HG02943 (cell line): ENCODE results near the gene RIN3.

Source experiments
- ATAC-seq: cut with Tn5 transposase; IDR thresholded peaks from one replicate; pipeline ENCODE4 v1.9.1; 2021; ENCODE audit warnings: mild to moderate bottlenecking, low read depth, moderate library complexity; ENCODE audit not compliant: unreplicated experiment

The RIN3 gene

DNA sequence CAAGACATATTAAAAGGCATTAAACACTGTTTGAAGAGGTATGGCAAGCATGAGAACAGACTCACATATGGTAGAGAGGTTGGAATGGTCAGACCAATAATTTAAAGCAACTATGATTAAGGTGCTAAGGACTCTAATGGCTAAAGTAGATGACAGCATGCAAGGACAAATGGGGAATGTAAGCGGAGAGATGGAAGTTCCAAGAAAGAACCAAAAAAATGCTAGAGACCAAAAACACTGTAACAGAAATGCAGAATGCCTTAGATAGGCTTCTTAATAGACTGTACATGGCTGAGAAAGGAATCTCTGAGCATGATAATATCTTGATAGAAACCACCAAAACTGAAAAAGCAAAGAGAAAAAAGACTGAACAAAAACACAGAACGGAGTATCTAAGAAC is 77.4 kb downstream of the RIN3 start:
- no peak for ATAC-seq

DNA sequence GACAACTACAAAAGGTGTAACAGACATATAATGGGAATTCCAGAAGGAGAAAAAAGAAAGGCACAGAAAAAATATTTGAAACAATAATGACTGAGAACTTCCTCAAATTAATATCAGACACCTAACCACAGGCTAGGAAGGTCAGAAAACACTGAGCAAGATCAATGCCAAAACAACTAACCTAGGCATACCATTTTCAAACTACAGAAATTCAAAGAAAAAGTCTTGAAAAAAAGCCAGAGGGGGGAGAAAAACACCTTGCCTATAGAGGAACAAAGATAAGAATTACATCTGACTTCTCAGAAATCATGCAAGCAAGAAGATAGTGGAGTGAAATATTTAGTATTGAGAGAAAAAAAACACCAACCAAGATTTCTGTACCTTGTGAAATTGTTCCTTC is 77.8 kb downstream of the RIN3 start:
- no peak for ATAC-seq

DNA sequence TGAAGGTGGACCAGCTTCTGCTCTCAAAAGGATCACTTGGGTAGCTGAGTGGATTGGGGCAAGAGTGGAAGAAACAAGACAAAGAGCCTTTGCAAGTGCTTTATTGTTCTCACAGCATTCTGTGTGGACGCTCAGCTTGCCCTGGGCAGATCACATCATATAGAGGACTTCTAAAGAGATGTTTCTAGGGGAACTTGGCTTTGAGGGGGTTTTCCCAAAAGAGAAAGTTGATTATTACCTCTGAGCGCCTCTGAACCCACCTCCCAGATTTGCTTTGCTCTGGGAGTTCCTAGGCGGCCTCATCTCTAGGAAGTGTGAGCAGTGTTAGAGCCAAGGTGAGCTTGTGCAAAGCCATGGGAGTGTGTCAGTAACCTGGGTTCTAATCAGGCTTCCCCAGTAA is 81.7 kb downstream of the RIN3 start:
- no peak for ATAC-seq

DNA sequence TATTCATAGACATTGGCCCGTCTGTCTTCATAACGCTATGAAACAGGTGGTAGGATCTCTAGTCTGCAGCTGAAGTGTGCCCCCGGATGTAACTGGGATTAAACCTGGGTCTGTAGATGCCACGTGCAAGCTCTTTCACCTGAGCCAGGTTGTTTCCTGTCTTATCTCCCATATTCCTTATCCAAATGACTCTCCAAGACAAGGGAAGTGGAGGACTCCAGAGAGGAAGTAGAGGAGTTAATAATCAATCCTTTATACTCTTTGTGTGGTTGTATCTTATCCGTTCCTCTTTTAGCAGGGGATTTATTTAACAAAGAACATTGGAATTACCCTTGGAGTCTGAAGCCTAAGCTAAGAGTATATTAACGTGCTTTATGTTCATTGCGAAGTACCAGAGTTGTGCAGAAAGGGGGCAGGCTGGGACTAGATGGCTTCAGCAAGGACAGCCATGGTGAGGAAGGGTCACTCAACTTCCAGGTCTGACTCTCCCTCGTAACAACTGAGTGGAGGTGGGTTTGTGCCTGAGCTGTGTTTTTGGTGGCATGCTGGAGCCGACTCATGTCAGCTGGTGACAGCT is 82.8 kb downstream of the RIN3 start:
- no peak for ATAC-seq

DNA sequence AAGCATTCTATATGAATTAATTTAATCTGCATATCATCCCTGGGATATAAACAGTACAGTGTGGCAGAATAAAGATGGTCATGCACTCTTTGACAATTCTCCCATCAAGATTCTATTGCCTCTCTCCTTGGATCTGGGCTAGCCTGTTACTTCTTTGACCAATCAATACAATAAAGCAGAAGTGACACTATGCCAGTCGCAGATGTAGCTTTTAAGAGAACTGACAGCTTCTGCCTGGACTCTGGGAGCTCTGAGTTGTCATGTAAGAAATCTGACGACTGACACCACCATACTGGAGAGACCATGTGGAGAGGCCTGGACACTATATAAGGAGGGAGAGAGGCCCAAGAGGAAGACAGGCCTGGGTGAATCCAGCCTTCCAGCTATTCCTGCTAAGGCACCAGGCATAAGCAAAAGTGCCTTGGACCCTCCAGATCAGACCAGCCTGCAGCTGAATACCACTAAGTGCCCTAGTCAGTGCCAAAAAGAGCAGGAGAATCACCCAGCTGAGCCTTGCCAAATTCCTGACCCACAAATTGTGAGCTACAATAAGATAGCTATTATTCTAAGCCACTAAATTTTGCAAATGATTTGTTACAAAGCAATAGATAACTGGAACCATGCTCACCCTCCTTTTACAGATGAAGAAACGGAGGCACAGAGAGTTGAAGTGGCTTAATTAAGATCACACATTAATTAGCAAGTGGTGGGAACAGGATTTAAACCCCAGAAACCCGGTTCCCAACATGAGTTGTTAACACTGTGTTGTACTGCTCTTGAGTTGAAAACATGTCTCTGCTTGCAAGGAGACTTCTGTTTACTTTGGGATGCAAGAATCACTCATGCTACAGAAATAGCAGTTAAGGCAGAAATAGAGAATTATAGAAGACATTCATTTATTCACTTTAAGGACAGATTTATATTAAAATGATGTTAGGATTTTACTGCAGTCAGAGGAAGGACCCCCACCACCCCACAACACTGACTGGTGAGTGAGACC is 84.6 kb downstream of the RIN3 start:
- ATAC-seq, result no peak

DNA sequence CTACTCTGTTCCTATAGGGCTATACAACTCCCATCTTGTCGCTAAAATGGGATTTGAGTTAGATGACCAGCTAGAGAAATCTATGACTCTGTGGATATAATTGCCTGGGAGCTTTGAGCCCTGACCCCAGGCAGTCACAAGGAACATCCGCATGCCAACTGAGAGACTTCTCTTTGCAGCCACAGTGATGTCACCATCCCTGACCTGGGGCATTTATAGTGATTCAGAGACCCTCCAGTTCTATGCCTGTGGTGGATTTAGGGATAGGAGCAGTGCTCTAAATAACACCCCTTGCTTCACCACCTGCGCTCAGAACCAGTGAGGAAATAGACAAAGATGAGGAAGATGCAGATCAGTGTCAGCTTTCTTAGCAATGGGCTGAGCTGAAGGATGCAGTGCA is 86.2 kb downstream of the RIN3 start:
- ATAC-seq, result no peak

DNA sequence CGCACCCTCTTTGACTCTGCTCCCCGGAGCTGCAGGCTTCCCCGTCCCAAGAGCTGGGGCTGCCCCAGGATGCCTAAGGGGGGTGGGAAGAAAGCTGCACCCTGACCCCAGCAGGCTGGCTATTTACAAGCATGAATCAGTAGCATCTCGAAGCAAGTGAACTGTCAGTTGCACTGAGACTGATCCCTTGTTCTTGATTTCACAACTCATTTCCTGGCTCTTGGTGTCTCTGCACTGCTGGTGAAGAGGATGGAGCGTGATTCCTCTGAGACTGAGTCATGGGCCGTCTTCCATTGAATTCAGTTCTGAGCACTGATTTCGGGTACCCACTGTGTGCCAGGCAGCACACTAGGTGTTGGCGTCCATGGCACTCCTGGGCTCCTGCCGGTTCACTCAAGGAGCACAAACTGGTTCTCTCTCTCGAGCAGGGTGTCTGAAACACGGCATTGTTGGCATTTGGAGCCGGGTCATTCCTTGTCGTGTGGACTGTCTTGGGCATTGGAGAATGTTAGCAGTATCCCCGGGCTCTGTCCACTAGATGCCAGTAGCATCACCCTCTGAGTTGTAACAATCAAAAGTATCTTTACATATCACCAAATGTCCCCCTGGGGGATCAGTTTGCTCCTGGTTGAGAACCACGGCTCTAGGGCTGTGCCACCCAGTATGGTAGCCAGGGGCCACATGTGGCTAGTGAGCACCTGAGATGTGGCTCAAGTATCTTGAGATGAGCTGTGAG is 86.9 kb downstream of the RIN3 start:
- ATAC-seq, result no peak

DNA sequence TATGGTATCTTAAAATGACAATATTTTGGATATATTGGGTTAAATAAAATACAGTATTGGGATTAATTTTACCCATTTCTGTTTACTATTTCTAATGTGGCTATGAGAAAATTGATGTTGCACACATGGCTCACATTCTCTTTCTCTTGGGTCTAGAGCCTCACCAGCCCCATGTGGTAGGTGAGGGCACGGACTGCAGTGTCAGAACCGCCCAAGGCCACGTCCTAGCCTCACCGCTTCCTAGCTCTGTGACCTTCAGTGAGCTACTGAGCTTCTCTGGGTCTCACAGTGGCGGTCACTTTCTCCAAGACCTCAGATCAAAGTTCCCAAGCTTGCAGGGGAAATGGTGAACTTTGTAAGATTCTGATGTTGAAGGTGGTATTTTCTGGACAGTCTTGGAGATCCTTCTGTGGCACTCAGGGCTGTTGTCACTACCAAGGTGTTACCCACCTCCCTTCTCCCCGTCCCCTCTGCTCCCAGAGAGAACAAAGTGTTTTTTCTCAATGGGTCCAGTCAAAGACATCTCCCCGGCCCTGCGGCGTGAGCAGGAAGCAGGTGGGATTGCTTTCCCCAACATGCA is 87.6 kb downstream of the RIN3 start:
- no peak for ATAC-seq

DNA sequence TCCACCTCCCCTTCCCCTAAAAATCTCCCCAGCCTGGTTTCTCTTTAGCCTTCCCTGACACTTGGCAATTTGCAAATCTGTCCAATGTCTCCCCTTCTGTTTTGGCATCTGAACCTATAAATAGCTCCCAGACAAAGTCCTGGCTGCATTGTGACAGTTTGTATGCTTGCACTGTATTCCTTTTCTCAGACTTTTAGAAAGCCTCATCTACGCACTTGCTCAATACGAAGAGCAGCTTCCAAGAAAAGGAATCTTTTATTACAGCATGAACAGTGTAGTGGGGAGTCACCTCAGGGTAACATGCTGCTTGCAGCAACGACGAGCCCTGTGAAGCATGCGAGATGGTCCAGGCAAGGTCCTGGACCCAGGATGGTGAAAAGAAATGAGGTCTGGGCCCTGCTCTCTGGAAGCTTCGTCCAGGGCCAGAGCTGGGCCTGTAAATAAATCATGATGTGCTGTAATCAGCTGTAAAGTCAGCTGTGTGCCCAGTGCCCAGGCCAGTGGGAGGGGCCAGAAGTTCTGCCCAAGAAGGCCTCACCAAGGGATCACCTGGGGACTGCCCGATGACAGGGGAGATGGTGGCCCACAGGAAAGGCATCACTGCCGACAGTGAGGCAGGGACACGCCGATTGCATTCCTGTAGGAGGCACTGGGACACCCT is 88.3 kb downstream of the RIN3 start:
- no peak for ATAC-seq

DNA sequence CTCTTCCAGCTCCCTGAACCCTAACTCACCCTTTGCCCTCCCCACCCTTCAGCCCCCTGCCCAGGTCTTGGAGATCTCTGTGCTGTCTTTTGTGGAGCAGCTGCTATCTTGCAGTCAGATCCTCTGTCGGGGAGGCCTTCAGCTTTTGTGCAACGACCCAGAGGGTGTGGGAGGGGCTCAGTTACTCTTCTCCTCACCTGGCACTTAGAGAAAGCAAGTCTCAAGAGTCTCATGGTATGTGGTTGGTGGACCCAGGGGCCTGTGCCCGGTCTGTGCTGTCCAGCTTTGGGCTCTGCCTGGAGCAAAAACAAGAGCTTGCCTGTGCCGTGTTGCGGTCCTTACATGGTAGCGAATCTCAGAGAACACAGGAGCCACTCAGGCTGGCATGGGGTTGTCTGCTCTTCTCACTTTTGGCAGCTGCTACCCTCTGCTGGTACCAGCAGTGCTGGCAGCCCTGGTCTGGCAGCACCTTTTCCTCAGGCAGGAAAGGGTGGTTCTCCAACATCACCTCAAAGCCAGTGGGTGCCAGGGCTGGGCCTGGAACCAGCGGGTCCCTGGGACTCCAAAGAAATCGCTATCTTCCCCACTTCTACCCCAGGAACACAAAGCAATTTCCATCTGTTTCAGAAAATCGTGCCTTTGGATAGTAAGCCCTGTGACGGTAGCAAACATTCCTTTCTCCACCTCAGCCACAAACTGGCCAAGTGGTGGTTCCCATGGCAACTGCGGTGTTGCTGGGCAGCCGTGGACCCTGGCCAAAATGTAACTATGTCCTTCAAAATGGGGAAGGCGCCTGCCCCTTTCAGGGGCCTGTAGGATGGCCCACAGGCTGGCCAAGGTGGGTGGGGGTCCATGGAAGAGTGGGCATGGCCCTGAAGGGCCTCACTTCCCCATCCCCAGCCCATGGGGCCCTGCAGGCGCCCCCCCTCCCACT is 90.0 kb downstream of the RIN3 start:
- no peak for ATAC-seq

DNA sequence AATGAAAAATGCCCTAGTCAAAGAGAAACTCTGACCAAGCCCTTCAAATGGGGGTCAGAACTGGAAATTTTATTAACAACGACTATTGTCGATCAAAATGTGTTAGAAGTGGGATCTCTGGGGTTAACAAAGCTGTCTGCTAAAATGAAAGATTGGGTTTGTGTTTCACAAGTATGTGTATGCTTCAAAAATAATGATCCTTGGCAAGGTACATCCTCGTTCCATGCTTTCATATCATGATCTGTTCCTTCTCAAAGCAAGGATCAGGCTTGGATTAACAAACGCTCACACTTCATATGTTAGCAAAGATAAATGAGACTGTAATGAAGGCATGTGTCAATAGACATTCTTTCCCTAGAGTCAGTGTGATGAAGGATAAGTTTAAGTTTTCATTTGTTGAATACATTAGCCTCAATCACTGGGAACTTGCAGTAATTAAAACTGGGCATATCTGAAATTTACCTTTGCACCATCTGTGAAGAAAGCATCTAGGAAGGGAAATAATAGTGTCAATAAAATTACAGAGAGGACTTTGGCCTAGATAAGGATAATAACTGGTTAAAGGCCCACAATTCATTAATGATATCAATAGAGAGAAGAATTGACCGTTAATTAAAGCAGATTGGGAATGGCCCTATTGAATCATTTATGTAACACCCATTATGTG is 91.8 kb downstream of the RIN3 start:
- no peak for ATAC-seq

DNA sequence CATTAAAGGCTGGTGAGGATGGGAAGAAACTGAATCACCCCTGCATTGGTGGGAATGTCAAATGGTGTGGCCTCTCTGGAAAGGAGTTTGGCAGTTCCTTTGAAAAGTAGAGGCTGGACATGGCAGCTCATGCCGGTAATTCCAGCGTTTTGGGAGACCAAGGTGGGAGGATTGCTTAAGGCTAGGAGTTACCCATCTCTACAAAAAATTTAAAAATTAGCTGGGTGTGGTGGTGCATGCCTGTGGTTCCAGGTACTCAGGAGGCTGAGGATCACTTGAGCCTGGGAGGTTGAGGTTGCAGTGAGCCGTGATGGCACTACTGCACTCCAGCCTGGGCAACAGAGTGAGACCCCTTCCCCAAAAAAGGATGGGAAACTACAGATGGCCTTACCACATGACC is 93.7 kb downstream of the RIN3 start:
- no peak for ATAC-seq

DNA sequence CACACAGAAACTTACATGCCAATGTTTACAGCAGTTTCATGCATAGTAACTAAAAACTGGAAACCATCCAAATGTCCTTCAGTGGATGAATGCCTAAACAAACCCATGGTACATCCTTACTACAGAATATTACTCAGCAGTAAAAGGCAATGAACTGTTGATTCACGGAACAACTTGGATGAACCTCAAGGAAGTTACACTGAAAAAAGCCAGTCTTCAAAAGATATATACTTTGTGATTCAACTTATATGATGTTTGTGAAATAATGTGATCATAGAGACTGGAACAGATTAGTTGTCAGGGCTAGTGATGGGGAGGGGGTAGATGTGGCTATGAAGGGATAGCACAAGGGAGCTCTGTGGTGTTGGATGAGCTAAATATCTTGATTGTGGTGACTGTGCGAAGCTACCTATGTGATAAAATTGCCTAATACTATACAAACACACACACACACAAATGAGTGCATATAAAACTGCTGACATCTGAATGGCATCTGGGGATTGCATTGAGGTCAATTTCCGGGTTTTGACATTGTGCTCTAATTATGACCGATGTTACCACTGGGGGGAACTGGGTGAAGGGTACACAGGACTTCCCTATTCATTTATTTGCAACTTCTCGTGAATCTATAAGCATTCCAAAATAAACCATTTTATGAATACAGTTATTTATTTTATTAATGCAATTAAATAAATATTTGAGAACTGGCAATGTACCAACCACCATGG is 94.3 kb downstream of the RIN3 start:
- ATAC-seq, result no peak

DNA sequence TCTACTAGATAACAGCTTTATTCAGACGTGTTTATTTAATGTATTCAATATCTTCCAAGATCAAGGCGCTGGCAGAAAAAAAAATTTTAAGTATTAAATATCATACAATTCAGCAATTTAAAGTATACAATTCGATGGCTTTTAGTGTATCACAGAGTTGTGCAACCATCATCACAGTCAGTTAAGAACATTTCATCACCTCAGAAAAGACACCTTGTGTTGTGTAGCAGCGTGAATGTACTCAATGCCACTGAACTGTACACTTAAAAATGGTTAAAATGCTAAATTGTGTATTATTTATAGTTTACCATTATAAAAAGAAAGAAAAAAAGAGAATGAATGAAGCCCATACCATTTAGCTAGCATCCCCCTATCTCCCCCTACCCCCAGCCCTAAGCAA is 96.4 kb downstream of the RIN3 start:
- ATAC-seq, result no peak

DNA sequence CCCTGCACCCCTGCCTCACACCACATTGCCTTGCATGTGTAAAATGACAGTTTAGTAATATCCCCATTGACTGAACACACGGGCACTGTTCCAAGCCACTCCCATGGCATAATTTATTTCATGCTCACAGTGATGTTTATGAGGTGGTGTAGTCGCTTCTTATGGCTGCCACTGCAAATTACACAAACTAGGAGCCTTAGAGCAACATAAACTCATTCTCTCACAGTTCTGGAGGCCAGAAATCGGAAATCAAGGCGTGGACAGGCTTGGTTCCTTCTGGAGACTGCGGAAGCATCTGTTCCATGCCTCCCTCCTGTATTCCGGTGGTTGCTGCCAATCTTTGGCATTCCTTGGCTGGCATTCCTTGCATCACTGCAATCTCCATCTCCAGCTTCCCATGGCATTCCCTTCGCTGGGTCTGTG is 97.3 kb downstream of the RIN3 start:
- no peak for ATAC-seq

DNA sequence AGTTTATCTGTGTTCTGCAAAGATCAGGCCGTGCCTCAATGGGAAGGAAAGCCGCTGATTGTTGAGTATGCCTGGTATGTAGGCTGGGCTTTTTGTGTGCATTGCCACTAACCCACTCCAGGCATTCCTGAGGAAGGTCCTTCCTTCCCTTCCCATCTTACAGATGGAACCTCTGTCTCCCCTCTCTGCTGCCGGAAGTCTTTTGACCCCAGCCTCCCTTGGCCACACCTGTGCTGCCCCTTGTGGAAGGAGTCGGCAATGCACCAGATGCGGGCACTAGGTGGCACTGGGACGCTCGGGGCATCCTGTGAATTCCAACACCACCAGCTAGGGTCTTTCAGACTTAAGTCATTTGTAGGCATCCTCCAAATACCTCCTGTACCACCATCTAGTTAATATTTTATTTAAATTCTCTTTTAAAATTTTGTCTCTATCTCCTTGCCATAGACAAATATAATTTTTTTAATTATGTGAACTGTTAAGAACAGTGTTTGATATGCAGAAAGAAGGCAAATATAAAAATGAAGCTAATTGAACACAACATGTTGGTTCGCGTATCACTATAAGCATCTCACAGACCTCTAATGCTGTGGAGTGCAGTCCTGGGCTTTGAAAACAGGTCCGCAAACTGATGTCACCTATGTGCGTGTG is 99.6 kb downstream of the RIN3 start:
- ATAC-seq, result no peak

DNA sequence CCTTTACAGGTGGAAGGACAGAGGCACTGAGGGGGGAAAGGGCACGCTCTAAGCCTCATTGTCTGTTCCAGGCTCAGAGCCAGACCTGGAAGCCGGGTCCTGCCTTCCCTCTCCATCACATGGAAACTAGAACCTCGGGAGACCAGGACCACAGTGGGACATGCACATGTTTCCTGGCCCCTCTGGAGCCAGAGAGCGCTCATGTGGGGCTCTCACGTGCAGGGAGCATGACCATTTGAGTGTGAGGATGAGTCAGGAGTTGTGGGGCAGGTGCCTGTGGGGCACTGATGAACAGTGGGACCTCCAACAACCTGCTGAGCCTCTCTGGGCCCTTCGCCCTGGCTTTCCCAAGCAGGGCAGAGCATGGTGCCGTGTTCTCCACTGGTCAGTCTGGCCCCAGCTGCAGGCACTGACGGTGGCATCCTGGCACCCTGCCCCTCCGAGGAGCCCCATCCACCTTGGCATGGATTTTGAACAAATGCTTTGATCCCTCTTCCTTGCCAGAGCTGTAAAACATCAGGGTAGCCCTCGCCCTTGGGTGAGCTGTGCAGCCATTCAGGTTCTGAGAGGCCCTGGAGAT is 100.2 kb downstream of the RIN3 start:
- ATAC-seq, result no peak
